ENCODE results near the gene CNN2. TPM values are rescaled to one million over a fixed set of nuclear protein-coding genes. Genes with fewer than 3 reads are reported as not detected.

Gene CNN2
- total RNA-seq, 1 experiment from 2014 or later = 524 TPM

- H3T11ph ChIP-seq (ENCODE audit: low read length) = no peak overlapping the region
- H4K5ac ChIP-seq (ENCODE audit: insufficient read length, low read depth, low read length) = no peak overlapping the region
- H3K18ac ChIP-seq (ENCODE audit: insufficient read length, low read depth, low read length) = no peak overlapping the region
- no peaks in the 10 kb centered on the region for H3K9me3 Mint-ChIP-seq
- H3K27ac ChIP-seq (ENCODE audit: insufficient read length, low read depth, low read length) = no peak overlapping the region
- H2BK5ac ChIP-seq (ENCODE audit: insufficient read length, low read length) = no peak overlapping the region
- no peak overlapping the region for H3K56ac ChIP-seq (ENCODE audit: insufficient read length, low read depth, low read length)
- H3K4me1 ChIP-seq (ENCODE audit: insufficient read depth, low read length) = no peaks in the 10 kb centered on the region; the same call in 1 of the 2 replicates
- DNase-seq = peak; percentile 97
- H4K91ac ChIP-seq (ENCODE audit: insufficient read length, low read depth, low read length) = no peak overlapping the region
- H3K4me3 Mint-ChIP-seq = no peak overlapping the region; a peak in 1 of 5 replicates
- H3K4ac ChIP-seq (ENCODE audit: low read depth, low read length) = no peak overlapping the region
- H3K27me3 Mint-ChIP-seq (ENCODE audit: low read depth) = 0 out of 2 replicates have a peak, but pooled peaks cover 2% of the 10 kb centered on the region
- TF ChIP-seq CTCF (conservative IDR thresholded peaks at IDR 0.05) = no peak
- H3K4me1 Mint-ChIP-seq = peaks cover 5 to 11% of the 10 kb centered on the region in 2 experiments; a peak in 2 of 4 replicates
- H2AK5ac ChIP-seq (ENCODE audit: insufficient read length, low read length) = no peak overlapping the region
- H2AFZ ChIP-seq (ENCODE audit: low read length) = no peak overlapping the region
- no peak overlapping the region for H2BK120ac ChIP-seq (ENCODE audit: low read depth, low read length, poor library complexity, severe bottlenecking)
- H3K23me2 ChIP-seq (ENCODE audit: insufficient read length, low read depth, low read length, poor library complexity, severe bottlenecking) = peaks cover 5% of the 10 kb centered on the region
- H4K20me1 ChIP-seq (ENCODE audit: control insufficient read depth, insufficient read depth, insufficient read length) = no peaks in the 10 kb centered on the region
- no peak overlapping the region for H3K23ac ChIP-seq (ENCODE audit: insufficient read length, low read depth, low read length)
- H3K27me3 ChIP-seq (ENCODE audit: insufficient read depth, low read length) = no peaks in the 10 kb centered on the region
- H2BK15ac ChIP-seq (ENCODE audit: low read depth, low read length) = no peak overlapping the region
- no peak overlapping the region for H4K8ac ChIP-seq (replicated peaks; ENCODE audit: insufficient read length, low read depth, low read length)
- no peak overlapping the region for H3K9ac ChIP-seq (ENCODE audit: extremely low read depth, insufficient read length, low read length)
- H3K9me3 ChIP-seq (ENCODE audit: control insufficient read depth, low read depth, low read length) = no peaks in the 10 kb centered on the region
- no peak overlapping the region for H3K14ac ChIP-seq (ENCODE audit: insufficient read depth, low read length)
- no peak overlapping the region for H2BK20ac ChIP-seq (ENCODE audit: low read depth, low read length, poor library complexity, severe bottlenecking)
- H3K79me1 ChIP-seq (ENCODE audit: insufficient read depth, low read depth, low read length, poor library complexity, severe bottlenecking) = no peaks in the 10 kb centered on the region
- H3K36me3 Mint-ChIP-seq (ENCODE audit: insufficient read depth in 1 of 3, low read depth in 3 of 3) = peaks cover 0 to 12% (median 0%) of the 10 kb centered on the region in 3 experiments; a peak in 1 of 7 replicates
- WGBS (ENCODE audit: extremely low coverage, insufficient read length, low lambda C conversion rate) = no CpG with 5 or more reads among the region's 10 CpGs
- no peaks in the 10 kb centered on the region for H3K79me2 ChIP-seq (ENCODE audit: insufficient read depth, low read length)
- no peak overlapping the region for H3K27ac Mint-ChIP-seq
- H3K4me2 ChIP-seq (ENCODE audit: insufficient read depth, insufficient read length, low read length) = no peak overlapping the region
- no peak overlapping the region for H2BK12ac ChIP-seq (ENCODE audit: insufficient read length, low read depth, low read length)
Observed at GRCh38 chr19:1045247-1045603, 18.8 kb downstream of the CNN2 start.

Data from H9 (cell line).